Mammary epithelial cell (primary cell): ENCODE results near the gene GRB10.

Experiments used
- CTCF ChIP-seq, 2 donors: IDR thresholded peaks in 1 of 2; conservative IDR thresholded peaks in 1 of 2; 2 replicates each; pipeline ENCODE4 v1.5.1; 2011 to 2012; ENCODE audit warnings: inconsistent platforms in 2 of 2, low read length in 2 of 2, mild to moderate bottlenecking in 2 of 2, control low read depth in 1 of 2, low read depth in 1 of 2; ENCODE audit not compliant: insufficient read depth in 1 of 2; ENCODE audit errors: extremely low read depth in 1 of 2
- EZH2 ChIP-seq: IDR thresholded peaks from 2 replicates; pipeline ENCODE4 v1.6.1; 2012; ENCODE audit warnings: low read length, inconsistent platforms, borderline replicate concordance

- no peak for TF ChIP-seq EZH2
- TF ChIP-seq CTCF (conservative IDR thresholded peaks at IDR 0.05 in 1 of 2, IDR thresholded peaks at IDR 0.05 in 1 of 2; ENCODE audit: extremely low read depth in 1 of 2, insufficient read depth in 1 of 2, low read depth in 1 of 2, low read length in 2 of 2), result no peak
Observed at GRCh38 chr7:50661345-50662040, 121.2 kb downstream of the GRB10 start.
